COR-L47 (cell line): Measurements from ENCODE around the gene SLC7A6.
A peak's percentile ranks its signal among the peaks of the same experiment; 100 is the strongest.

Experiments
- DNase-seq: peaks from one replicate; lab custom pipeline; 2025; lab: John Stamatoyannopoulos, UW

Gene SLC7A6

DNA sequence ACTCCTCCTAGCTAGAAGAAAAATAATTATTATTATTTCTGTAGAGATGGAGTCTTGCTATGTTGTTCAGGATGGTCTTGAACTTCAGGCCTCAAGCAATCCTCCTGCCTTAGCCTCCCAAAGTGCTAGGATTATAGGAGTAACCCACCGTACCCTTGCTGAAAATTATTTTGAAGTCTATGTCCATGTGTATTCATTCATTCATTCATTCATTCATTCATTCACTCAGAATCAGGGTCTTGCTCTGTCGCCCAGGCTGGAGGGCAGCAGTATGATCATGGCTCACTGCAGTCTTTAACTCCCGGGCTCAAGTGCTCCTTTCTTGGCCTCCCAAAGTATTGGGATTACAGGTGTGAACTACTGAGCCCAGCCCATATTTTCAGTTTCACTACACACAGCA lies 42.3 kb downstream of the SLC7A6 start:
- DNase-seq = no peak

DNA sequence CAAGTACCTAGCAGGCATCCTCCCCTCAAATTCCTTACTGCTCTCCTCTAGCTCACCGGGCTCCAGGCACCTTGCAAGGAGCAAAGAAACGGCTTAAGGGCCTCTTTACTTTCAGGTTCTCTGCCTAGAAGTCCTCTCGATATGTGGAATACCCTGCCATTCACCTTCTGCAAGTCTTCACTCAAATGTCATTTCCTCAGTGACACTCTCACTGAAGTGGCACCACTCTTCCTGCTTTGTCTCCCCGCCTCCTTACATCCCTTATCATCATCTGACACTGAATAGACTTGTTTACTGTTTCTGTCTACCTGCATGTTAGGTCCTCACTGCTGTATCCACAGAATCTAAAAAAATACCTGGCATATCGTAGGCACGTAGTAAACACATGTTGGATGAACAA lies 45.5 kb downstream of the SLC7A6 start:
- DNase-seq = no peak

DNA sequence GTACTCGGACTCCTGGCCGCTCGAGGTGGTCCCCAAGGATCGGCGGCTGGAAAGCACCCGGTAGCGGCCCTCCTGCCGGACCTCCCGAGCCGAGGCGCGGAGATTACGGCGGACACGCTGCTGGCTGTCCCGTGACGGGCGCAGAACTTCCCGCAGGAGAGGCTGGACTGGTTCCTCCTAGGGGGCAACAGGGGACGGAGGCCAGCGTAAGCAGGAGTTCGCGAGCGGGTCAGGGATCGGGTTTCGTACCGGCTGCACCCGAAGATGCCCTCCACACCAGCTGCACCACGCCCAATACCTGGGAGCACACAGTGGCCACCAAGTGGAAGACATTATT lies 46.1 kb downstream of the SLC7A6 start:
- DNase-seq = no peak

DNA sequence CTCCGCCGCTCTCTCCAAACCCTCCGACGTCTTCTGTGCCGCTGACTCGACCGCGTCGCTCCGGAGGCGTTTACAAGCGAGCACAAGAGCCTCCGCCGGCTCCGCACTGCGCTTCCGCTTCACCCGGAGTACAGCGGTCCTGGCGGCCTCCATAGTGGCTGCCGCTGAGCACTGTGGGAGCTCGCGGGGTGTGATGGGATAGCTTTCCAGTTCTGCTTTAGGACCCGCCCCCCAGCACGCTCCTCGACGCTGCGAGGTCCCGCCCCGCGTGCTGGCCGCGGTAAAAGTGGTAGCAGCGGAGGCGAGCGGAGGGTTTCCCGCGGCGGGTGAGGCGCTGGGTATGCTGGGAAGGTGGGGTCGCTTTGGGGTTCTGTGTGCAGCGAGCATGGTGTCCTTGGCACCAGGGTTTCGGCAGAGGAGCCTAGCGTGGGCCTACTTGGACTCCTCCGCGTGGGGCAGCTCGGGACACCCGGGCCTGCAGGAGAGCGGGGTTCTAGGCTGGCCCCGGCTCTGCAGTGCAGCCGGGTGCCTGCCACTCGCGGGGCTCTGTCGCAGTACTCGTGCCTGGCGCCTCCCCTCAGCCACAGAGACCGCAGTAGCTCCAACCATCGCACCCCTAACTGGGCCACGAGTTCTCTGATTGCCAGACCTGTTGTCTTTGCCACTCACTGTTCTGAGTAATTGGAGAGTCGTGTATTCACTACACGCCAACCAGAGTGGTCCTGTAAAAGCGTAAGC lies 46.6 kb downstream of the SLC7A6 start, which contains the start of the genes PRMT7 and SLC7A6OS:
TSS of gene PRMT7 (plus strand) at position 246 of the 738 bp plus-strand sequence. CDS start 4,961 bp downstream, outside the sequence.
TSS of gene SLC7A6OS (minus strand) at position 173 of the 738 bp plus-strand sequence. CDS start at position 153, 20 bp downstream.
- peak; percentile 91 for DNase-seq

DNA sequence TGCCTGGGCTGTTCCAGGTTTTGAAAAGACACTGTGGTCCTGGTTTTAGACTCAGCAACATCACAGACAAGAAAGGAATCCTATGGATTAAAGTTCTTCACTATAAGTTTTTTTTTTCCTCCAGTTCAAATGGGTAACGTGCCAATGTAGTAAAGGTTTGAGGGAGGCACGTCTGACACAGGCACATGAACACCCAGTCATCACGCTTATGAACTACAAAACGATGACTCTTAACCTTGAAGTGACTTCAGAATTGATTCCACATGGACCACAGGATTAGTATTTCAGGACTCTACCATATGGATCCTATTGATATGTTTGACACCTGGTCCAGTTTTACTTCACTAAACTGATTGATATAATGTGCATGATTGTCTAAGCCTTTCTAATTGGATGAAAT lies 48.8 kb downstream of the SLC7A6 start:
- DNase-seq = no peak

DNA sequence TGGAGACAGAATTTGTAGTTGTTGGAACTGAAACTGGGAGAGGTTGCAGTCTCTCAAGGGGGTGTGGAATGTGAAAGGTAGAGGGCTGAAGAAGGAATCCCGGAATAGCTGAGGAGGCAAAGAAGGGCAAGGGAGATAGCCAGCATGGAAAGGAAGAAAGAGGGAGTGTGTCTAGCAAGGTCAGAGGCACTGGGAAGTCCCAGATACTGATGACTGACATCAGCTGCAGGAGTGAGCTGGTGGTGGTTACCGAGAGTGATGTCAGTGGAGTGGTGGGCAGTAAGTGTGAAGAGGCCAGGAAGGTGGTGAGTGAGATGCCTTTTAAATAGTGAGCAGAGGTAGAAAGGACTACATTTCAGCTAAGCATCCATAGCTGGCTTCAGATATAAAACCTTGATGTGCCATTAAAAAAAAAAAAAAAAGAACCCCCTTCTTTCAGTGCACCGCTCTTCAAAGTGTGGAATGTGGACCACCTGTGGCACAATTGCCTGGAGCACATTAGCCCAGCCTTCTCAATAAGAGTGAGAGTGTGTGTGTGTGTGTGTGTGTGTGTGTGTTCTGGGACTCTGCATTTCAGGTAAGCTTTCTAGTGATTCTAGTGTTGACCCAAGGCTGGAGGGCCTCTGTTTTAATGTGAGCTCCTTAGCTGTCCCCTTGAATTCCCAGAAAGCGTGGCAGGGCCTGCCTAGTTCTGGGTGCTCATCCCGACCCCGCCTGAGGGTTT lies 55.0 kb downstream of the SLC7A6 start:
- no peak for DNase-seq

DNA sequence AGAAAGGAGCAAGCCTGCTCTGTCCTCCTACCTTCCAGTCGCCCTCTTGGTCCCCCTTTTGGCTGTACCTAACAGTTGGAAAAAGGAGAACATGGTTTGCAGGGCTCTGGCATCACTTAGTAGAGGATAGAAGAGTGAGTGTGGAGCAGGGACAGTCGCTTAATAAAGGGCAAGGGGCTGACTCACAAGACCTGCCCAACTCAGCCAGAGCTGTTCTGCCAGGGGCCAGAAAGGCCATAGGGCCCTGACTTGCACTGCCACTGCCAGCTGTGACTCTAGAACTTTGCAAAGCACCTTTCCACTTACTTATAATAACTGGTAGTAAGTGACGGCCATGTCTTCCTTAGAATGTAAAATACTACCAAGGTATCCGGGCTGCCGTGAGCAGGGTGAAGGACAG lies 60.0 kb downstream of the SLC7A6 start:
- DNase-seq = no peak

DNA sequence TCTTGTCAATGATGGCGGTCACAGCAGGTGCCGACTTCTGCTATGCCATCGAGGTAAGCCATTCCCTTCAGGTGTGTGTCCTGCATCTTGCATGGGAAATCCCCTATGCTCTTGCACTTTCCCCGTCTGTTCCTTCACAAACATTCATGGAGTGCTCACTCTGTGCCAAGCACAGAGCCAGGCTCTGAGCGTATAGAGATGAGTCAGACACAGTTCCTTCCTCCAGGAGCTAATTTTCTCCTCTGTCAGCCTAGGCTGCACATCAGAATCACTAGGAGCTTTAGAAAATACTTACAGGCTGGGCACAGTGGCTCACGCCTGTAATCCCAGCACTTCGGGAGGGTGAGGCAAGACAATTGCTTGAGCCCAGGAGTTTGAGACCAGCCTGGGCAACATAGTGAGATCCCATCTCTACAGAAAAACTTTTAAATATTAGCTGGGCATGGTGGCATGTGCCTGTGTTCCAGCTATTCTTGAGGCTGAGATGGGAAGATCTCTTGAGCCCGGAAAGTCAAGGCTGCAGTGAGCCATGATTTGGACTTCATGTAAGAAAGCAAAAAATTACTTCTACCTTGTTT lies 60.5 kb downstream of the SLC7A6 start:
- DNase-seq = no peak

DNA sequence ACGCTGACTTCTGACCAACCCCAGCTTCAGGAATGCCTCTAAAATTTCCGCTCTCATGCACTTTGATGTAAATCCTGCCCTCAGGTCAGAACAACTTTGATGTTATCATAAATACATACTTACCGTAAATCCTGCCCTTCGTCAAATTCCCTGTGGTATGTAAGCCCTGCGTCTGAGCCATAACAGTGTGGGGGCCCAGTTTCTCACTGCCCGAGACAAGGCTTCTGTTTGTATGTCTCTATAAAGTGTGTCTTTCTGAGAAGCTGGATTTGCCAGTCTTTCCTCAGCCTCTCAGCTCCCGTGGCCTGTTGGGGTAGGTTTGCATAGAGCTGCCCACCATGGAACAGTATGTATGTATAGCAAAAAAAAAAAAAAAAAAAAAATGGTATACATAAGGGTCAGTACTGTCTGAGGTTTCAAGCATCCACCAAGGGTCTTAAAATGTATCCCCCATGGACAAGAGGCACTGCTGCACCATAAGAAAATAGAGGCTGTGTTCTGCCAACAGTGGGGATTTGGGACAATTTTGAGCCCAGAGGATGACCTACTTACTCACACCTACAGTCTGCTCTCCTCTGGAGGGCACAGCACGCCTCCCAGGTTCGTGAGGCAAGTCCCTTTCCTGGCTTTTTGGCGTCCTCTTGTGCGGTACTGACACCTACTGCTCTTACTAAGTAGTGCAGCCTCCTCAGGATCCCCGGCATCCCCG lies 64.0 kb downstream of the SLC7A6 start:
- DNase-seq = peak; percentile 84

DNA sequence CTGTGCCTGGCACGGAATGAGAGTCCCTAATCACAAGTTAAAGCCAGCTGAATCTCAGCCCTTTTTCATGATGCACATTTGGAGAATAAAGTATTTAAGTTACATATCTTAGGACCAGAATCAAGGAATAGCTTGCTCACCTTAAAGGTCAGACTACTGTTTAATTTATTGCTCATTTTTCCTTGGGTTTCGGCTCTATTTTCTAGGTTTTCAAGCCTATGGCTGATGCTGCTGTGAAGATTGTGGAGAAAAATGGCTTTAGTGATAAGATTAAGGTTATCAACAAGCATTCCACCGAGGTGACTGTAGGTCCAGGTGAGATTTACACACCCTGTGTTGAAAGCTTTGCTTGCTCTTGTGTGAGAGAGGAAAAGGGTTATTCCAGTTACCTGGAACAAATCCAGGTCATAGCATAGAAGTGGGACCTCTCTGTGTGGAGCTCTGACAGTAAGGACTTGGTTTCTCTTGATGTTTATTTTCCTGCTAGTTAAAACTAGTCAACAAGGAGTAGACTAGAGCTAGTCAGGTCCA lies 64.6 kb downstream of the SLC7A6 start:
- no peak for DNase-seq

DNA sequence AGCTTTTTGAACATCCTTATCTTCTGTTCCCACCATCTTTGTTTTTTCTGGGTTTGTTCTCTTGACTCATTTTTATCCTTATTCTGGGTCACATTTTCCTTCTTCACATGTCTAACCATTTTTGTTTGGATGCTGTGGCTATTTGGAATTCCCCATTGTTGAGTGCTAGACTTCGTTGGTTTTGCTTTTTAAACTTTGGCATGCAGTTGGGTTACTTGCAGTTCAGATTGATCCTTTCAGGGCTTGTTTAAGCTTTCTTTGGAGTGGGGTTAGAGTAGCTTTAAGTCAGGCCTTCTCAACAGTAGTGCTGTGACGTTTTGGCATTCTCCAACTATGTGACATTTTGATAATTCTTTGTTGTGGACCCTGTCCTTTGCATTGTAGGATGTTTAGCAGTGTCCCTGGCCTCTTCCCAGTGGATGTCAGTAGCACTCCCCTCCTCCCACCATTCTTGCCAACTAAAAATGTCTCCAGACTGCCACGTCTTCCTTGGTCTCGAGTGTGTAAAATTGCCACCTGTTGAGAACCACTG lies 67.6 kb downstream of the SLC7A6 start:
- DNase-seq = no peak

DNA sequence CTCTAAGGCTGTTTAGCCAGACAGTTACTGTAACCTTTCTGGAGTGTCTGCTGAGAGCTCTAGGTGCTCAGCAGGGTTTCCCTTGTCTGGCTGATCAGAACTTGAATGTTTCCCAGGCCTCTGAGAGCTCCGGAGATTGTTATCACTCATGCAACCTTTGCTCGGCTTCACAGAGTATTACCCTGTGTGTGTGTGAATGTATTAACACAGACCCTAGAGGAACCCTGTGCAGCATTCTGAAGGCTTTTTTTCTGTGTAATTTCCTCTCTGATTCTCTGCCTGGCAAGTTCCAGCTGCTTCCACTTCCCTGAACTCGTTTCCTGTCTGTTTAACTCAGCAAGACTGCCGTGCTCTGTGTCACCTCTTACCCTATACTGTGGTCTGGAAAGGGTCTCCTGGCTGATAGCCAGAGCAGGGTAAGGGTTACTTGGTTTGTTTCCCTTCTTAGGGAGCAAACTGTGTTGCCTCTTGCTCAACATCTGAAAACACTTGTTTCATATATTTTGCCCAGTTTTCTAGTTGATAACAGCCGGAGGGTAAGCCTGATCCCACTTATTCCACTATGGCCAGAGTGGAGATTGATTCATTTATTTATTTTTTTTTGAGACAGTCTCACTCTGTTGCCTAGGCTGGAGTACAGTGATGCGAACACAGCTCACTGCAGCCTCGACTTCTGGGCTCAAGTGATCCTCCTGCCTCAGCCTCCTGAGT lies 68.2 kb downstream of the SLC7A6 start:
- DNase-seq = no peak

DNA sequence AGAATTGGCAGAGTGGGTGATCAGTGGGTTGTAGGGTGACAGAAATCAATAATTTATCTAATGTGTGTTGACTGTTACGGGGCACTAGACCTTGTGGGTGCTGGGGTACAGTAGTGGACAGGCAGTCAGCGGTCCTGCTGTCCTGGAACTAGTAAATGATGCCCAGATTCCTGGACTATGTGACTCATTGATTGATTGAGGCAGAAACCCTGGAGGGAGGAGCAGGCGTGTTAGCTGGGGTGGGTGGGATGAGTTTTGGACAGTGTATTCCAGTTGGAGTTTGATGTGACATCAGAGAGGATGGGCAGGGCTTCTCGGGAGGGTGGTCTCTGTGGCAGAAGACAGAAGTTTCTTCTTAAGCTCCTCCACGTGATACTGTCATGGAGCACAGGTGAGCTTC lies 70.8 kb downstream of the SLC7A6 start:
- no peak for DNase-seq

DNA sequence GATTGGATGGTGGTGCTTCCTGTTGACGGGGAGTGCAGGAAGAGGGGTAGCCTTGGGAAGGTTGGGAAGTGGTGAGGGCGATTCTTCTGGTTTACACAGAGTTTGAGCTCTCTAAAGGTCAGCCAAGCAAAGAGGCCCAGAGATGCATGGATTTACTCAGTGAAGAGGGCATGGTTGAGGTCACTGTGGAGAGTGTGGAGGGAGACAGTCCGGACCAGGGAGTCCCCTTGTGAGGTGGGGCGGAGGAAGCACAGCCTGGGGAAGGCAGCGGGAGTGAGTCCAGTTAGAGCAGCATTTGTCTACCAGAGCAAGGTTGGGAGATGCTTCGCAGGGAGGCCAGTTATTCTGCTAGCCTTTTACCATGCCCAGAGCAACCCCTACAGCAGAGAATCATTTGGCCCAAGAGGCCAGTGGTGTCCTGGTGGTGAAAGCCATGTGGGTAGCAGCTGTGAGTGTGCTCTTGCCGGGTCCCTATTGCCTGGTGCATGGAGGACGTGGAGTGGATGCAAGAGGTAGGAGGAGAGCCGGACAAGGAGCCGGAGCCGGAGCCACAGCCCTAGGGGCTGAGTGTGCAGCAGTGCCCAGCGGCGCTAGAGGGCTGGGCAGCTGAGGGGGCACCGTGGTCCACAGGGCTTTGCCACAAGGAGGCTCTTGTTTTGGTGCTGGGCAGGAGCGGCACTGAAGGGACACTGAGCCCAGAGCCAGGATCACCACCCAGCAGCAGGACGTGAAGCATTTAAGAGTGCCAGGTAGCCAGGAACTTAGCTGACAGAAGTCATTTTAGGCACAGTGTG lies 74.2 kb downstream of the SLC7A6 start:
- DNase-seq = no peak

DNA sequence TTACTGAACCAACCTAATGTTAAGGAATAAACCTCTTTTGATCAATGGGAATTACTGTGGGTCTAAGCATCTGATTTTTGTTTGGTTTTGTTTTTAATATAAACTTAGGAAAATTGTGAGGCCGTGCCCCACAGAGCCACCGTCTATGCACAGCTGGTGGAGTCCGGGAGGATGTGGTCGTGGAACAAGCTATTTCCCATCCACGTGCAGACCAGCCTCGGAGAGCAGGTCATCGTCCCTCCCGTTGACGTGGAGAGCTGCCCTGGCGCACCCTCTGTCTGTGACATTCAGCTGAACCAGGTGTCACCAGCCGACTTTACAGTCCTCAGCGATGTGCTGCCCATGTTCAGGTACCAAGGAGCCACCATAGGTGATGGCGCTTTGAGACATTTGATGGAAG lies 74.9 kb downstream of the SLC7A6 start:
- DNase-seq = no peak

DNA sequence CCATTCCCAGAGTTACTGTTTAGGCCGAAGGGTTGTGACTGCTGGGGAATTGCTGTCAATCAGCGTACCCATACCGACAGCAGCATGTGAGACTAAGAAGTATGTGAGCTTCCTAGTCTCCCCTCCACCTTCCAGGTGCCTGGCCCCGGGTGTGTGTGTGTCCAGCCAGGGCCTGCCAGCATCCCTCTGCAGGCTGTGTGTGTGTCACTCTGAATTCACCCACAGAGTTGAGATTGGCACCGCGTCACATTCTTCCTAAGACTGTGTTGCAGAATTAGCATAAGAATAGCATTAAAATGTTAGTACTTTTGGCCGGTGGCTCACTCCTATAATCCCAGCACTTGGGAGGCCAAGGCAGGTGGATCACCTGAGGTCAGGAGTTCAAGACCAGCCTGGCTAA lies 78.3 kb downstream of the SLC7A6 start:
- no peak for DNase-seq

DNA sequence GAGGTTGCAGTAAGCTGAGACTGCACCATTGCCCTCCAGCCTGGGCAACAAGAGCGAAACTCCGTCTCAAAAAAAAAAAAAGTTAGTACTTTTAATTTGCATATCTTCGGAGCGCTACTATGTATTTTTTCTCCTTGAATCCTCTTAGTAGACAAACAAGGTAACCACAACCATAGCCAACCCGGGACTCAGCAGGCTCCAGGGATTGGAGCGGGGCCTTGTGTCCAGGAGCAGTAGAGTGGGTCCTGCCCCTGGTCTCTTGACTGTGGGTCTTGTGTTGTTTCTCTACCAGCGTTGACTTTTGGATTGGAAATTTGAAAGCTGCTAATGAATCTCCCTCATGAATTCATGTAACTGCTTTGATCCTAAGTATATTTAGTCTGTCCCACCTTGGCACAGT lies 78.8 kb downstream of the SLC7A6 start:
- DNase-seq = no peak

DNA sequence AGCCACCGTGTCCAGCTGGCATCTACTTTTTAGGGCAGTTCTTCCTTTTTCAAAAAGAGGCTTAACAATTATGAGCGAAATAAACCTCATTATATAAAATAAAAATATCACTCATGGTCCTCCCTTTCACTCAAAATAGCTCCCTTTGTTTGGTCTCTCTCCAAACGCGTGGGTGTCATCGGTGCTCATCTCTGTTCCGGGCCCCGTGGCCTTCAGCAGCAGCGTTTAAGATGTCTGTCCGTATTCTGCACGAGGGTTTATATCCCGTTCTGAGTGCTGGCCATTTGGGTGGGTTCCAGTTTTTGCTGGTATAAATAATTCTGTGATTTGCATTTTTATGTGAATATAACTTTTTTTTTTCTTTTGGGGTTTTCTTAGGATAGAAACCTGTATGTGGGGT lies 79.9 kb downstream of the SLC7A6 start:
- no peak for DNase-seq

DNA sequence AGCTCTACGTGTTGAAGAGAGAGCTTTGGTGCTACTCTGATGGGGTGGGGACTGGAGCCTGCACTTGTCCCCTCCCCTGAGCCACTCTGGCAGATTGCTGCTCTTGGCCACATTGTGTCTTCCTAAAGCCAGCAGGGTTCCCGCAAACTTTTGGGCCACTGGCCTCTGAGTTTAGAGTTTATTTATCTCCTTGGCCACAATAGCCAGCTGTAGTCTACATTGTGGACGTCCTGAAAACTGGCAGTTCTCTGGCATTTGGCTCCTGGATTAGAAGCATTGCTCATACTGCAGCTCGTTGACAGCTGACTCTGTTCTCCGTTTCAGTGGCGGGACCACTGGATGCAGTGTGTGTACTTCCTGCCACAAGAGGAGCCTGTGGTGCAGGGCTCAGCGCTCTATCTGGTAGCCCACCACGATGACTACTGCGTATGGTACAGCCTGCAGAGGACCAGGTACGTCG lies 81.1 kb downstream of the SLC7A6 start:
- no peak for DNase-seq

DNA sequence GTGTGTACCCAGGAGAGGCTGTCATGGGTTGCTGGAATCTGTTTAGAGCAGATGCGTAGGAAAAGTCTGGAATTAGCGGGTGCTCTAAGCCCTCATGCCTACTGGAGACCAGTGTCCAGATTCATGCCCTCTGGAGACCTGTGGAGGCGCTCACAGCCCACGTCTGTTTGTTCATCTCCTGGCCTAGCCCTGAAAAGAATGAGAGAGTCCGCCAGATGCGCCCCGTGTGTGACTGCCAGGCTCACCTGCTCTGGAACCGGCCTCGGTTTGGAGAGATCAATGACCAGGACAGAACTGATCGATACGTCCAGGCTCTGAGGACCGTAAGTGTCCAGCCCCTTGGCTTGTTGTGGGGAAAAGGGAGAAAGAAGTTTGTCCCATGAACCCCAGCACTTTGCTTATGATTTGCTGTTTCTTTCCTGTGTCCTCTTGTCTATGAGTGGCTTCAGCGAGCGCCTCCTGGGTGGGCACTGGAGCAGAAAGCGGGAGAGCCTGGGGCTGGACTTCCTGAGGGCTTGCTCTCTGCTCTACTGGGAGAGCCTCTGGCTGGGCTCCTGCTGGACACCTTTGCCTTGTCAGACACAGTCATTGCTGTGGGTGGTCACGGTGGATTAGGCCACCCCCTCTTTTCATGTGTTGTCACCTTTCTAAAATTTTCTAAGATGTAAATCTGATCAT lies 81.8 kb downstream of the SLC7A6 start:
- DNase-seq = no peak
